K562 (cell line): Measurements from ENCODE around the gene COL5A3. TPM values are rescaled to one million over a fixed set of nuclear protein-coding genes. Genes with fewer than 3 reads are reported as not detected.

Source experiments
- FOXM1 ChIP-seq, 2 experiments: fragments of 450-650 bp in 1 of 2; sonication (generic) in 1 of 2; formaldehyde crosslinking in 1 of 2; IDR thresholded peaks; 2 replicates each; pipeline versions ENCODE4 v1.6.1 to v1.9.0; 2017 to 2022; ENCODE audit warnings: low read depth in 2 of 2, mild to moderate bottlenecking in 2 of 2, missing genetic modification reagents in 1 of 2, moderate library complexity in 1 of 2
- HOXB6 ChIP-seq: fragments of 250-450 bp; sonication (Bioruptor Pico); IDR thresholded peaks from 2 replicates; pipeline ENCODE4 v1.5.1; 2022; ENCODE audit warnings: mild to moderate bottlenecking, borderline replicate concordance
- MCM3 ChIP-seq: fragments of 450-650 bp; IDR thresholded peaks from 2 replicates; pipeline ENCODE4 v1.6.1; 2016
- TEAD1 ChIP-seq, 2 experiments: fragments of 450-650 bp in 1 of 2; sonication (generic) in 1 of 2; formaldehyde crosslinking; IDR thresholded peaks; 2 replicates each; pipeline versions ENCODE4 v1.4.0 to v1.8.0; 2020 to 2022; ENCODE audit warnings: mild to moderate bottlenecking in 2 of 2, missing genetic modification reagents in 1 of 2
- TRIM24 ChIP-seq, 2 experiments: fragments of 450-650 bp; IDR thresholded peaks; 2 replicates each; pipeline ENCODE4 v1.6.1; 2016
- YBX1 ChIP-seq: fragments of 450-650 bp; IDR thresholded peaks from 2 replicates; pipeline ENCODE4 v1.7.1; 2016; ENCODE audit warnings: mild to moderate bottlenecking
- ZNF699 ChIP-seq: fragments of 250-450 bp; sonication (Bioruptor Pico); IDR thresholded peaks from 2 replicates; pipeline ENCODE4 v1.8.0; 2021; ENCODE audit warnings: mild to moderate bottlenecking, moderate library complexity; ENCODE audit not compliant: insufficient replicate concordance
- polyA plus RNA-seq, 8 experiments: library from polyadenylated mRNA; depleted of rRNA in 4 of 8; stranded (reverse) in 5 of 8; unstranded in 3 of 8; fragments of >200 nt; fragmentation: Nextera tagmentation in 2 of 8; fragmentation: Illumina TruSeq in 1 of 8; extraction: Ambion mirVana in 2 of 8; extraction: Trizol in 1 of 8; gene quantifications; 2 replicates each; pipeline versions ENCODE4 v1.2.1 to v1.2.3, GENCODE V29; 2011 to 2014; ENCODE audit warnings: inconsistent platforms in 1 of 8, missing spikeins in 1 of 8
- total RNA-seq, 7 experiments: library from RNA; depleted of rRNA in 6 of 7; stranded (reverse); fragments of >200 nt in 6 of 7; fragmentation: Illumina TruSeq in 2 of 7; extraction: Trizol in 2 of 7; gene quantifications; 2 replicates each; pipeline versions ENCODE4 v1.2.1 to v1.2.3, GENCODE V29; 2011 to 2021; ENCODE audit warnings: low replicate concordance in 1 of 7
- TF ChIP-seq, protein P1 (sequence below): fragments of 250-450 bp; sonication (Bioruptor Pico); IDR thresholded peaks from 2 replicates; pipeline ENCODE4 v1.5.0; 2021; ENCODE audit warnings: mild to moderate bottlenecking, moderate library complexity
- TF ChIP-seq, protein P2 (sequence below): sonication (generic); formaldehyde crosslinking; IDR thresholded peaks from 2 replicates; pipeline ENCODE4 v1.9.0; 2022; ENCODE audit warnings: mild to moderate bottlenecking, missing genetic modification reagents
- TF ChIP-seq, protein P3 (sequence below): sonication (generic); formaldehyde crosslinking; IDR thresholded peaks from 2 replicates; pipeline ENCODE4 v1.8.0; 2022; ENCODE audit warnings: missing genetic modification reagents, mild to moderate bottlenecking, moderate library complexity, borderline replicate concordance
- TF ChIP-seq, protein P4 (sequence below), 2 experiments: fragments of 450-650 bp in 1 of 2; sonication (generic) in 1 of 2; formaldehyde crosslinking in 1 of 2; IDR thresholded peaks; 2 replicates each; pipeline versions ENCODE4 v1.7.1 to v1.9.0; 2016 to 2022; ENCODE audit warnings: inconsistent platforms in 1 of 2, mild to moderate bottlenecking in 1 of 2, missing genetic modification reagents in 1 of 2

The COL5A3 gene
- total and polyA plus RNA-seq, 9 of the 15 experiments (the other 6 are each of a cell fraction or from before 2014, with no cell fraction given) = 0.01 to 0.02 TPM; not detected in 7

DNA sequence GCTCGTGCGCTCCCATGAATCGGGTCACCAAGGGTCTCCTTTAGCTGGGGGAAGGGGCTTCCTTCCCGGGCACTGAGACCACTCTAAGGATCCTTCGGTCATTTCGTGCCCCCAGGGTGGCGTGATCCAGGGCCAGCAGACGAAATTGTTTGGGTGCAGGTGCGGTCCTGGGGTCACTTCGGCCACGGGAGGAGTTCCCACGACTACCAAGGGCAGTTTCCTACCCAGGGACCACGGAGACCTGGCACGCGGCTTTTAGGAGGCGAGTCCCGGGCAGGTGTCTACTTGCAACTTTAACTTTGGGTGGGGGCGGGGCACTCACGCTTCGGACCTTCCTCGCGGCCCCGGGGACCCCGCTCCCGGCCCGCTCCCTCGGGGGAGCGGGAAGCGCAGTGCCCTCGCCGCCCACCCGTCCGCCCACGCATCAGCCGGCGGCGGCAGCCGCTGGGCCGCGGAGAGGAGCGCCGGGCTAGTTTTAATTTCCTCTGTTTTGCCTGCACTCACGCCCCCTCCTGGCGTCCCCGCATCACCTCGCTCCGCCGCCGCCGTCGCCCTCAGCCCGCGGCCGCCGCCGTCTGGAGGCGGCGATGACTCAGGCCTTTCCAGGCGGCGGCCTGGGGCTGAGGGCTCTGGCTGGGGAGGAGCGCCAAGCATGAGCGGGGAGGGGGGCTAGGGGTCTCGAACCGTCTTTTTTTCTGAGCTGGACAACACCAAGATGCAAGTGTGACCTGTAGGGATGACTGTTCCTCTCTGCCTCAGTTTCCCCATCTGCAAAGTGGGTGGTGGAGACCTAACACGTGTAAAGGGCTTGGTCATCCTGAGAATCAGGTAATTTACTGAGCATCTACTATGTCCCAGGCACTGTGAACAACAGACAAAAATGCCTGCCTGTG, 95.7 kb downstream of the COL5A3 start (continued):
- TF ChIP-seq, protein P1, sequence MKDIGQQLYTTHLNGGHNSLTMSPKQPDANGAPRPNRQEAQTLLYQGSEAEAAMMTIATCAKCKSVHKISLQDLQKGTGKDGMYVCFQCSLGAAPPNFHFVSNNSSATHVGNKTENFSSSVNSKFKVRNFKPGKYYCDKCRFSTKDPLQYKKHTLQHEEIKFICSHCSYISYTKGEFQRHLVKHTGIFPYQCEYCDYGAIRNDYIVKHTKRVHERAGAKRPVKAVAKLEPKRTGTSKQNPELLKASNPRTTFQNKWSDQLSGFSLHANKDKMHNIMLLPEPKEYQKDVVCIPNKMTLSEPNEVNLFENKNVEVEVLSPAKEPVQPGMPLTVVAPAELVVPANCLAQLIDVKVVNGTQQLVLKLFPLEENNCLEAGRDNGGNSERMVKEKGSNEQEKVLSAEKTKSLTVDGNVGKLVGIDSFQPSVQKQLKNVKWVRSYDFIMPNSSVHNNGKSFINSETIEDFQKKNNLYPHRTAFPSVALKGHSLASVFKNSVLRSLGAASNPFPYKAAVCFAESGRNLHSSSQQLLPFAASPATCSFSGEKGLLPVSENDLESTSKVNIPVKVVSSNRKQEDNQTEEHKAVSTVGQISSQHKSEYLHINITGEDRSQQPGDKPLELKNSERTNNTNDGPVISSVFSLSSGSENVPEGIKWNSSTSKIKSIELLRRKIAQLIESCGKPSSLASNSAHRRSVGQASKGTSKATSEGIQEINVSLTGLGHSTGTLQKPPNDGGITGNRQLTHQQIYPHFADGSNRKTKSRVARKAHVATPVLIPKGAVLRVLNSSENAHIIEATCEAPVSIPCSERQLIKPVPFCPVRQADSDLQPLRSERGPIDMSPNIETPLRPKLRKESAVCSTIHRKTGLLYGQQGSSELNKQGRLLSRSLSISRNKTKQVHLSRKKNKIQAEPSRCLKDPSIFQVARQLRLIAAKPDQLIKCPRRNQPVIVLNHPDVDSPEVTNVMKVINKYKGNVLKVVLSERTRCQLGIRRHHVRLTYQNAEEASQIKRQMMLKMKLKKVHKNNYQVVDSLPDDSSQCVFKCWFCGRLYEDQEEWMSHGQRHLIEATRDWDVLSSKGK (CRISPR knock-in tag) = no peak
- TF ChIP-seq, protein P2, sequence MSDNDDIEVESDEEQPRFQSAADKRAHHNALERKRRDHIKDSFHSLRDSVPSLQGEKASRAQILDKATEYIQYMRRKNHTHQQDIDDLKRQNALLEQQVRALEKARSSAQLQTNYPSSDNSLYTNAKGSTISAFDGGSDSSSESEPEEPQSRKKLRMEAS (CRISPR knock-in tag) = peak; percentile 87
- TF ChIP-seq, protein P3, sequence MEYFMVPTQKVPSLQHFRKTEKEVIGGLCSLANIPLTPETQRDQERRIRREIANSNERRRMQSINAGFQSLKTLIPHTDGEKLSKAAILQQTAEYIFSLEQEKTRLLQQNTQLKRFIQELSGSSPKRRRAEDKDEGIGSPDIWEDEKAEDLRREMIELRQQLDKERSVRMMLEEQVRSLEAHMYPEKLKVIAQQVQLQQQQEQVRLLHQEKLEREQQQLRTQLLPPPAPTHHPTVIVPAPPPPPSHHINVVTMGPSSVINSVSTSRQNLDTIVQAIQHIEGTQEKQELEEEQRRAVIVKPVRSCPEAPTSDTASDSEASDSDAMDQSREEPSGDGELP (CRISPR knock-in tag) = peak; percentile 68; the same call in 1 of the 2 replicates
- TF ChIP-seq YBX1 (no peak), TRIM24 (IDR thresholded peaks at IDR 0.05) (0 out of 4 replicates have a peak, but pooled peaks of 1 of the 2 experiments have one; percentile 48), TEAD1 (CRISPR knock-in tag; IDR thresholded peaks at IDR 0.05) (0 out of 4 replicates have a peak, but pooled peaks of 1 of the 2 experiments have one; percentile 45), FOXM1 (IDR thresholded peaks at IDR 0.05; ENCODE audit: low read depth) (no peak), FOXM1 (CRISPR knock-in tag; IDR thresholded peaks at IDR 0.05; ENCODE audit: low read depth) (no peak), HOXB6 (CRISPR knock-in tag) (no peak), ZNF699 (no peak), MCM3 (no peak)
- TF ChIP-seq, protein P4, sequence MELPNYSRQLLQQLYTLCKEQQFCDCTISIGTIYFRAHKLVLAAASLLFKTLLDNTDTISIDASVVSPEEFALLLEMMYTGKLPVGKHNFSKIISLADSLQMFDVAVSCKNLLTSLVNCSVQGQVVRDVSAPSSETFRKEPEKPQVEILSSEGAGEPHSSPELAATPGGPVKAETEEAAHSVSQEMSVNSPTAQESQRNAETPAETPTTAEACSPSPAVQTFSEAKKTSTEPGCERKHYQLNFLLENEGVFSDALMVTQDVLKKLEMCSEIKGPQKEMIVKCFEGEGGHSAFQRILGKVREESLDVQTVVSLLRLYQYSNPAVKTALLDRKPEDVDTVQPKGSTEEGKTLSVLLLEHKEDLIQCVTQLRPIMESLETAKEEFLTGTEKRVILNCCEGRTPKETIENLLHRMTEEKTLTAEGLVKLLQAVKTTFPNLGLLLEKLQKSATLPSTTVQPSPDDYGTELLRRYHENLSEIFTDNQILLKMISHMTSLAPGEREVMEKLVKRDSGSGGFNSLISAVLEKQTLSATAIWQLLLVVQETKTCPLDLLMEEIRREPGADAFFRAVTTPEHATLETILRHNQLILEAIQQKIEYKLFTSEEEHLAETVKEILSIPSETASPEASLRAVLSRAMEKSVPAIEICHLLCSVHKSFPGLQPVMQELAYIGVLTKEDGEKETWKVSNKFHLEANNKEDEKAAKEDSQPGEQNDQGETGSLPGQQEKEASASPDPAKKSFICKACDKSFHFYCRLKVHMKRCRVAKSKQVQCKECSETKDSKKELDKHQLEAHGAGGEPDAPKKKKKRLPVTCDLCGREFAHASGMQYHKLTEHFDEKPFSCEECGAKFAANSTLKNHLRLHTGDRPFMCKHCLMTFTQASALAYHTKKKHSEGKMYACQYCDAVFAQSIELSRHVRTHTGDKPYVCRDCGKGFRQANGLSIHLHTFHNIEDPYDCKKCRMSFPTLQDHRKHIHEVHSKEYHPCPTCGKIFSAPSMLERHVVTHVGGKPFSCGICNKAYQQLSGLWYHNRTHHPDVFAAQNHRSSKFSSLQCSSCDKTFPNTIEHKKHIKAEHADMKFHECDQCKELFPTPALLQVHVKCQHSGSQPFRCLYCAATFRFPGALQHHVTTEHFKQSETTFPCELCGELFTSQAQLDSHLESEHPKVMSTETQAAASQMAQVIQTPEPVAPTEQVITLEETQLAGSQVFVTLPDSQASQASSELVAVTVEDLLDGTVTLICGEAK (IDR thresholded peaks at IDR 0.05) = 0 out of 2 replicates have a peak, but pooled peaks have one; percentile 14
- TF ChIP-seq, protein P4 (CRISPR knock-in tag; IDR thresholded peaks at IDR 0.05) = no peak
